Measurements from ENCODE around the gene USP43. TPM values are rescaled to one million over a fixed set of nuclear protein-coding genes. Genes with fewer than 3 reads are reported as not detected.

Gene USP43
- total RNA-seq, 6 donors from 2014 or later: 5.9 to 17.9 (median 11.0) TPM

DNA sequence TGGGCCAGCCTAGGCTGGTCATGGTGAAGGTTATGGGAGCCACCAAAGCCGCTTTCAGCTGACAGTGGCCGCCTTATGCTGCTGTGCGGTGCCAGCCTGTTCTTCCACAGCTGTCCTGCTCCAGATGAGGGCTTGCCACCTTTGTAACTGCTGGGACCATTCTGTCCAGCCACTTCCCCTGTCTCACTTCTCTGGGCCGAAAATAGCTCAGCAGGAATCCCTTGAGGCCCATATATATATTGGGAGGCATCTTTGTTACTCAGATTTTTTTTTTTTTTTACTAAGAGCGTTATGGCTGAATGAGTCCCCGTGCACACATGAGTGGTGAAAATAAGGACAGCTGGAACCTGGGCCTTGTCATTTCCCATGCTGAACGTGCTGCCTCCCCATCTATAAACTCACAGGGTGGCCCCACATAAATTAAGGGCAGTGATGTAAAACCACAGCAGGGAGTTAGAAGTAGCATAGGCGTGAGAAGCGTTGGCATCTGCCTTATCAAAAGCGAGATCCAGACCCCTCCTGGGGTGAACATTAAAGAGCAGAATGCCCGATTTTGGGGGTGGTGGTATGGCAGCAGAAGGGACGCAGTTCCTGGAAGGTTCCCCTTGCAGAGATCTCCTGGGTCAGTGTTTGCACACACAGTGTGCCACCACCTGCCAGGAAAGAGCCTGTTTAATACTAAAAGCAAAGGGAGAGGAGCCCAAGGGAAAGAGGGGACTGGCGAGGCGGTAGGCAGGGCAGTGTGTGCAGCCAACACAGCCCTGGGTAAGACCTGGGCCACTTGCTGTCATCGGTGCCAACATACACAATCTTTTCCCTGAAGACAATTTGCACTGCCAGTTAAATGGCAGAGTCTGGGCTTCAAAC is 57.8 kb downstream of the USP43 start:
- H3K4me3 ChIP-seq: no peak overlapping the region
- WGBS, 2 donors: 87 to 88% methylated on average over 15 of the region's 15 CpGs
- ATAC-seq (ENCODE audit: low FRiP score in 2 of 2) (peak in 1 of 2 donors; percentile 17), DNase-seq (no peak)
- H3K4me1 ChIP-seq: no peaks in the 10 kb centered on the region
- no peak overlapping the region for H3K27ac ChIP-seq
- peaks cover 0 to 9% (median 0%) of the 10 kb centered on the region in 4 donors for H3K36me3 ChIP-seq
- H3K27me3 ChIP-seq: no peaks in the 10 kb centered on the region
- no peaks in the 10 kb centered on the region for H3K9me3 ChIP-seq
- TF ChIP-seq, protein P1, sequence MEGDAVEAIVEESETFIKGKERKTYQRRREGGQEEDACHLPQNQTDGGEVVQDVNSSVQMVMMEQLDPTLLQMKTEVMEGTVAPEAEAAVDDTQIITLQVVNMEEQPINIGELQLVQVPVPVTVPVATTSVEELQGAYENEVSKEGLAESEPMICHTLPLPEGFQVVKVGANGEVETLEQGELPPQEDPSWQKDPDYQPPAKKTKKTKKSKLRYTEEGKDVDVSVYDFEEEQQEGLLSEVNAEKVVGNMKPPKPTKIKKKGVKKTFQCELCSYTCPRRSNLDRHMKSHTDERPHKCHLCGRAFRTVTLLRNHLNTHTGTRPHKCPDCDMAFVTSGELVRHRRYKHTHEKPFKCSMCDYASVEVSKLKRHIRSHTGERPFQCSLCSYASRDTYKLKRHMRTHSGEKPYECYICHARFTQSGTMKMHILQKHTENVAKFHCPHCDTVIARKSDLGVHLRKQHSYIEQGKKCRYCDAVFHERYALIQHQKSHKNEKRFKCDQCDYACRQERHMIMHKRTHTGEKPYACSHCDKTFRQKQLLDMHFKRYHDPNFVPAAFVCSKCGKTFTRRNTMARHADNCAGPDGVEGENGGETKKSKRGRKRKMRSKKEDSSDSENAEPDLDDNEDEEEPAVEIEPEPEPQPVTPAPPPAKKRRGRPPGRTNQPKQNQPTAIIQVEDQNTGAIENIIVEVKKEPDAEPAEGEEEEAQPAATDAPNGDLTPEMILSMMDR (IDR thresholded peaks at IDR 0.05): no peak
- TF ChIP-seq POLR2A (IDR thresholded peaks at IDR 0.05): no peak
- TF ChIP-seq POLR2AphosphoS5 (IDR thresholded peaks at IDR 0.05): no peak
- no peak for TF ChIP-seq EP300 (IDR thresholded peaks at IDR 0.05)

DNA sequence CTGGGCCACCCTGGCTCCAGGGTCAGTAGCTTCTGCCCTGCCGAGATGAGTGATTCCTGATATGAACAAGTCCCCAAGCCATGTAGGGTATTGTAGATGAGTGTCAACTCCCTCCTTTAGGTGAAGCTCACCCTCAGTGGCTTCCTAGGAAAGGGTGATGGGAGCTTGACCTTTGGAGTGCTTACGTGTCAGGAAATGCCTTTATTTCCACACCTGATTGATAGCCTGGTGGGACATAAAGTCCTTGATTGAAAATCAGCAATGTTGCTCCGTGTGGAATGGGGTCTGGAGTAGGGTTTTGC is 58.4 kb downstream of the USP43 start:
- H3K36me3 ChIP-seq: peaks cover 0 to 9% (median 0%) of the 10 kb centered on the region in 4 donors
- TF ChIP-seq POLR2AphosphoS5 (IDR thresholded peaks at IDR 0.05): no peak
- TF ChIP-seq, protein P1 (IDR thresholded peaks at IDR 0.05): no peak
- TF ChIP-seq POLR2A (IDR thresholded peaks at IDR 0.05): no peak
- no peak for TF ChIP-seq EP300 (IDR thresholded peaks at IDR 0.05)
- H3K27ac ChIP-seq: no peak overlapping the region
- DNase-seq (no peak), ATAC-seq (ENCODE audit: low FRiP score in 2 of 2) (no peak)
- 77 to 82% methylated on average over 3 of the region's 3 CpGs for WGBS, 2 donors
- H3K4me1 ChIP-seq: no peaks in the 10 kb centered on the region
- H3K9me3 ChIP-seq: no peaks in the 10 kb centered on the region
- H3K27me3 ChIP-seq: no peaks in the 10 kb centered on the region
- H3K4me3 ChIP-seq: no peak overlapping the region

DNA sequence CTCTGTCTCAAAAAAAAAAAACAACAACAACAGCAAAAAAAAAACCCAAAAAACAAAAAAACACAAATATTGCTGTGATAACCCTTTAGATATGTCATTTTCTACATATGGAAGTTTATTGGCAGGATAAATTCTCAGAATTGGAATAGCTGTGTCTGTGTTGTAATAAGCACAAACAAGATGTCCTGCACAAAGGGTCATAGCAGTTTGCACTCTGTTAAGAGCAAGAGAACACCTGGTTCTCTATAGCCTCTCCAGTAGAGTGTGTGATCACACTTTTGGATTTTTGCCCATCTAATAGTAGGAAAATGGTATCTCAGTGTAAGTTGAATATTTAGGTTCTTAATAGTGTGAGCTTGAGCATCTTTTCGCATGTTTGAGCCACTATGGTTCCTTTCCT is 60.4 kb downstream of the USP43 start:
- H3K27ac ChIP-seq: no peak overlapping the region
- ATAC-seq (ENCODE audit: low FRiP score in 2 of 2): no peak
- 97 to 100% methylated on average over 1 of the region's 1 CpG for WGBS, 2 donors
- TF ChIP-seq, protein P1 (IDR thresholded peaks at IDR 0.05): no peak
- TF ChIP-seq POLR2AphosphoS5 (IDR thresholded peaks at IDR 0.05): no peak
- TF ChIP-seq EP300 (IDR thresholded peaks at IDR 0.05): no peak
- TF ChIP-seq POLR2A (IDR thresholded peaks at IDR 0.05): no peak
- H3K36me3 ChIP-seq: peaks cover 0 to 9% (median 0%) of the 10 kb centered on the region in 4 donors
- no peaks in the 10 kb centered on the region for H3K27me3 ChIP-seq
- H3K9me3 ChIP-seq: no peaks in the 10 kb centered on the region
- no peaks in the 10 kb centered on the region for H3K4me1 ChIP-seq
- DNase-seq: no peak
- H3K4me3 ChIP-seq: no peak overlapping the region

DNA sequence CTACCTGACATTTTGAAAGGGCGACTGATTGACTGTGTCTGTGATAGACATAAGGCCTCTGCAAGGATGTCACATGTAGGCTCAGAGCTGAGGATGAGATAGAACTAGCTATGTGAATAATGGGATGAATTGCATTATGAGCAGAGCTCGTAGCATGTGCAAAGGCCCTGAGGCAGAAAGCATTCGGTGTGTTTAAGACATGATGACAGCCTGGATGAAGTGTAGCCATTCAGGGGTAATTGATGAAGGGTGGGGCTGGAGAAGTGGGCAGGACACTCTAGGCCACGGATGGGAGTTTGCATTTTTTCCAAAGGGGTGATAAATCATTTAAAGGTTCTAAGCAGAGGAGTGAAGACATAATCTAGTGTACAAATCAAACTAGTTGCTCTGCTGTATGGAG is 62.6 kb downstream of the USP43 start:
- no peak for ATAC-seq (ENCODE audit: low FRiP score in 2 of 2)
- TF ChIP-seq, protein P1 (IDR thresholded peaks at IDR 0.05): no peak
- TF ChIP-seq EP300 (IDR thresholded peaks at IDR 0.05) (no peak), POLR2AphosphoS5 (IDR thresholded peaks at IDR 0.05) (no peak), POLR2A (IDR thresholded peaks at IDR 0.05) (no peak)

DNA sequence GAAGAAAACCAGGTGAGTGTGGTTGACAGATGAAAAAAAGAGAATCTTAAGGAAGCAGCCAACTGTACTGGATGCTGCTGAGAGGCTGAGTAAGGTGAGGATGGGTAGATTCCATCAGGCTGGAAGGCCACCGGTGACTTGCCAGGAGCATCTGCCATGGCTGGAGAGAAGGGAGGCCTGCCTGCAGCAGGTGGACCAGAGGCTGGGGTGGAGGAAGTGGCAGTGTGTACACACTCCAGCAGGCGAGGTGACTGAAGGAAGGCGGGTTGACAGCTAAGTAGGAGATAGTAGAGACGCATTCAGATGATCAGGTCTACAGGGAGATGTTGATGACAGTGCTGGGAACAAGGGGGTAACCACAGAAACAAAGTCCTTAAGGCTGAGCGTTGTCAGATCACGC is 69.5 kb downstream of the USP43 start:
- Histone ChIP-seq H3K27ac (no peak overlapping the region), H3K36me3 (peaks cover 0 to 7% (median 0%) of the 10 kb centered on the region in 4 donors), H3K4me1 (no peaks in the 10 kb centered on the region), H3K4me3 (no peak overlapping the region), H3K9me3 (no peaks in the 10 kb centered on the region), H3K27me3 (no peaks in the 10 kb centered on the region)
- ATAC-seq (ENCODE audit: low FRiP score in 2 of 2) (no peak), DNase-seq (no peak)
- 79 to 90% methylated on average over 6 of the region's 6 CpGs for WGBS, 2 donors
- TF ChIP-seq POLR2AphosphoS5 (IDR thresholded peaks at IDR 0.05) (no peak), EP300 (IDR thresholded peaks at IDR 0.05) (no peak), POLR2A (IDR thresholded peaks at IDR 0.05) (no peak)
- TF ChIP-seq, protein P1 (IDR thresholded peaks at IDR 0.05): no peak

More for the DNA sequence above, 62.6 kb downstream of the USP43 start:
- Histone ChIP-seq H3K4me3 (no peak overlapping the region), H3K4me1 (no peaks in the 10 kb centered on the region), H3K27ac (no peak overlapping the region), H3K9me3 (no peaks in the 10 kb centered on the region), H3K36me3 (peaks cover 0 to 3% (median 0%) of the 10 kb centered on the region in 4 donors), H3K27me3 (no peaks in the 10 kb centered on the region)
- no peak for DNase-seq
- WGBS, 2 donors: 89 to 91% methylated on average over 4 of the region's 4 CpGs
